Spinal cord (tissue), 10 donors: Measurements from ENCODE around the gene THRA. TPM values are rescaled to one million over a fixed set of nuclear protein-coding genes. Genes with fewer than 3 reads are reported as not detected.

Source experiments
- DNase-seq, 6 donors: peaks; one replicate each; pipeline versions ENCODE4 v3.0.0 to v3.0.0-alpha.2; 2013 to 2015; ENCODE audit warnings: low spot score in 6 of 6, low read depth in 4 of 6
- H3K27ac ChIP-seq: one replicate; pipeline ENCODE4 v1.5.1; 2013; ENCODE audit warnings: low read depth, low read length, control low read depth
- H3K27me3 ChIP-seq: one replicate; pipeline ENCODE4 v1.6.1; 2013; ENCODE audit warnings: low read length; ENCODE audit not compliant: control insufficient read depth, insufficient read depth
- H3K36me3 ChIP-seq: one replicate; pipeline ENCODE4 v1.6.1; 2013; ENCODE audit warnings: low read length; ENCODE audit not compliant: control insufficient read depth, insufficient read depth
- H3K4me1 ChIP-seq: one replicate; pipeline ENCODE4 v1.6.1; 2013; ENCODE audit warnings: low read length; ENCODE audit not compliant: control insufficient read depth, insufficient read depth
- H3K4me3 ChIP-seq: one replicate; pipeline ENCODE4 v1.5.1; 2013; ENCODE audit warnings: low read depth, low read length, control low read depth
- H3K9me3 ChIP-seq: one replicate; pipeline ENCODE4 v1.6.1; 2013; ENCODE audit warnings: low read length; ENCODE audit not compliant: control insufficient read depth, insufficient read depth
- WGBS: methylation state at CpG from one replicate; pipeline ENCODE4 v1.1.5; 2013; ENCODE audit warnings: missing lambda C conversion rate; ENCODE audit not compliant: insufficient coverage; 5-methylcytosine and 5-hydroxymethylcytosine counted together
- polyA plus RNA-seq, 2 donors: library from polyadenylated mRNA; unstranded; fragments of 120-200 nt; gene quantifications; one replicate each; pipeline ENCODE4 v1.2.1, GENCODE V29; 2013; ENCODE audit not compliant: insufficient read length in 2 of 2
- total RNA-seq, 2 donors: library from RNA; depleted of rRNA in 1 of 2; stranded (reverse); fragments of 120-200 nt in 1 of 2; fragments of >200 nt in 1 of 2; gene quantifications; one replicate each; pipeline versions ENCODE4 v1.2.3 to v1.2.4, GENCODE V29; 2013 to 2014
- donor health status: healthy.

Gene THRA
- total and polyA plus RNA-seq, 4 donors, result 80.1 to 252 (median 197) TPM

- H3K9me3 ChIP-seq, result no peaks in the 10 kb centered on the region
- peaks cover 32% of the 10 kb centered on the region for H3K36me3 ChIP-seq
- DNase-seq, result peak in 3 of 6 donors; percentile 83 to 96 (median 95)
- peaks cover 67% of the 10 kb centered on the region for H3K4me1 ChIP-seq
- H3K27me3 ChIP-seq, result no peaks in the 10 kb centered on the region
- peak overlapping the region; percentile 75 for H3K27ac ChIP-seq
- peak overlapping the region; percentile 83 for H3K4me3 ChIP-seq
- WGBS, result 1% methylated on average over 49 of the region's 52 CpGs
Observed at GRCh38 chr17:40098846-40099618, 36.3 kb downstream of the THRA start.

- peak overlapping the region; percentile 83 for H3K4me3 ChIP-seq
- peaks cover 25% of the 10 kb centered on the region for H3K36me3 ChIP-seq
- peaks cover 69% of the 10 kb centered on the region for H3K4me1 ChIP-seq
- 2% methylated on average over 16 of the region's 31 CpGs for WGBS
- no peak for DNase-seq
- H3K9me3 ChIP-seq, result no peaks in the 10 kb centered on the region
- H3K27ac ChIP-seq, result peak overlapping the region; percentile 75
- H3K27me3 ChIP-seq, result no peaks in the 10 kb centered on the region
Observed at GRCh38 chr17:40099619-40100418, 37.1 kb downstream of the THRA start.

GRCh38 chr17:40100419-40100668, 37.6 kb downstream of the THRA start, which contains the start of gene NR1D1:
NR1D1 (minus strand) TSS chr17:40100589; CDS start chr17:40100094, 495 bp downstream.
- peak within 1 kb of the TSS; percentile 83 for H3K4me3 ChIP-seq
- WGBS, result under 1% methylated on average over 16 of the region's 16 CpGs
- H3K27me3 ChIP-seq, result no peaks in the 10 kb centered on the region
- DNase-seq, result no peak
- H3K9me3 ChIP-seq, result no peaks in the 10 kb centered on the region
- peak within 1 kb of the TSS; percentile 75 for H3K27ac ChIP-seq
- peaks cover 66% of the 10 kb centered on the region for H3K4me1 ChIP-seq
- peaks cover 19% of the 10 kb centered on the region for H3K36me3 ChIP-seq

GRCh38 chr17:40100669-40101366, 38.1 kb downstream of the THRA start:
- DNase-seq, result peak in 5 of 6 donors; percentile 81 to 98 (median 90)
- Histone ChIP-seq H3K27me3 (no peaks in the 10 kb centered on the region), H3K9me3 (no peaks in the 10 kb centered on the region), H3K27ac (peak overlapping the region; percentile 75), H3K4me1 (peaks cover 62% of the 10 kb centered on the region), H3K4me3 (peak overlapping the region; percentile 83), H3K36me3 (peaks cover 15% of the 10 kb centered on the region)
- 0% methylated on average over 23 of the region's 25 CpGs for WGBS

- H3K27me3 ChIP-seq, result no peaks in the 10 kb centered on the region
- 86% methylated on average over 7 of the region's 16 CpGs for WGBS
- peaks cover 7% of the 10 kb centered on the region for H3K36me3 ChIP-seq
- no peak overlapping the region for H3K27ac ChIP-seq
- no peaks in the 10 kb centered on the region for H3K9me3 ChIP-seq
- no peak for DNase-seq
- H3K4me3 ChIP-seq, result no peak overlapping the region
- peaks cover 65% of the 10 kb centered on the region for H3K4me1 ChIP-seq
Observed at GRCh38 chr17:40101367-40102210, 38.8 kb downstream of the THRA start.

- DNase-seq, result no peak
- Histone ChIP-seq H3K4me3 (no peak overlapping the region), H3K27me3 (no peaks in the 10 kb centered on the region), H3K36me3 (no peaks in the 10 kb centered on the region), H3K27ac (peak overlapping the region; percentile 64), H3K9me3 (no peaks in the 10 kb centered on the region), H3K4me1 (peaks cover 70% of the 10 kb centered on the region)
- no CpG with 5 or more reads among the region's 3 CpGs for WGBS
Observed at GRCh38 chr17:40103071-40103661, 40.4 kb downstream of the THRA start.

GRCh38 chr17:40103688-40104087, 40.9 kb downstream of the THRA start:
- Histone ChIP-seq H3K27me3 (no peaks in the 10 kb centered on the region), H3K36me3 (no peaks in the 10 kb centered on the region), H3K9me3 (no peaks in the 10 kb centered on the region), H3K4me3 (no peak overlapping the region), H3K4me1 (peaks cover 71% of the 10 kb centered on the region), H3K27ac (peak overlapping the region; percentile 64)
- no peak for DNase-seq
- WGBS, result no CpG with 5 or more reads among the region's 2 CpGs

- 67% methylated on average over 1 of the region's 3 CpGs for WGBS
- no peak for DNase-seq
- Histone ChIP-seq H3K4me3 (no peak overlapping the region), H3K27me3 (no peaks in the 10 kb centered on the region), H3K36me3 (no peaks in the 10 kb centered on the region), H3K4me1 (peaks cover 66% of the 10 kb centered on the region), H3K27ac (no peak overlapping the region), H3K9me3 (no peaks in the 10 kb centered on the region)
Observed at GRCh38 chr17:40104594-40105486, 42.1 kb downstream of the THRA start.
